ENCODE results near the gene PROS1.

Gene PROS1

DNA sequence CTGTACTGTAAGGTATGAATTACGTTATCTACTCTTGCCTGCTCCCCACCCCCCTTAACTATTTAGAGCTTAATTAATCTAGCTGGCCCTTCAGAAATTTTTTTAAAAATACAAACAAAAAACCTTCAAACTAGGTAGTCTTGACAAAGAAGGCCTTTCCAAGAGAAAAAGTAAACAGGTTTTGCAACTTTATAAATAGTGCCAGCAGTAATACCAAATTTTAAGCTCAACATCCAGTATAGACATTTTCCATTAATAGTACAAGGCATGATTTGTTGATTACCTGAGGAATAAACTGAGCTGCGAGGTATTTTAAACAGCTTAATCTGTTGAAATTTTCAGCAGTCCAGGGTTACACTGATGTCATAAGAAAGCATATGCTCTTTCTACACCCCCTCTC is 34.6 kb upstream of the PROS1 start:
- TF ChIP-seq ZFX (IDR thresholded peaks at IDR 0.05) = no peak
- TF ChIP-seq, protein P1, sequence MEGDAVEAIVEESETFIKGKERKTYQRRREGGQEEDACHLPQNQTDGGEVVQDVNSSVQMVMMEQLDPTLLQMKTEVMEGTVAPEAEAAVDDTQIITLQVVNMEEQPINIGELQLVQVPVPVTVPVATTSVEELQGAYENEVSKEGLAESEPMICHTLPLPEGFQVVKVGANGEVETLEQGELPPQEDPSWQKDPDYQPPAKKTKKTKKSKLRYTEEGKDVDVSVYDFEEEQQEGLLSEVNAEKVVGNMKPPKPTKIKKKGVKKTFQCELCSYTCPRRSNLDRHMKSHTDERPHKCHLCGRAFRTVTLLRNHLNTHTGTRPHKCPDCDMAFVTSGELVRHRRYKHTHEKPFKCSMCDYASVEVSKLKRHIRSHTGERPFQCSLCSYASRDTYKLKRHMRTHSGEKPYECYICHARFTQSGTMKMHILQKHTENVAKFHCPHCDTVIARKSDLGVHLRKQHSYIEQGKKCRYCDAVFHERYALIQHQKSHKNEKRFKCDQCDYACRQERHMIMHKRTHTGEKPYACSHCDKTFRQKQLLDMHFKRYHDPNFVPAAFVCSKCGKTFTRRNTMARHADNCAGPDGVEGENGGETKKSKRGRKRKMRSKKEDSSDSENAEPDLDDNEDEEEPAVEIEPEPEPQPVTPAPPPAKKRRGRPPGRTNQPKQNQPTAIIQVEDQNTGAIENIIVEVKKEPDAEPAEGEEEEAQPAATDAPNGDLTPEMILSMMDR (conservative IDR thresholded peaks at IDR 0.05) = no peak
- H3K27ac ChIP-seq = no peak overlapping the region

DNA sequence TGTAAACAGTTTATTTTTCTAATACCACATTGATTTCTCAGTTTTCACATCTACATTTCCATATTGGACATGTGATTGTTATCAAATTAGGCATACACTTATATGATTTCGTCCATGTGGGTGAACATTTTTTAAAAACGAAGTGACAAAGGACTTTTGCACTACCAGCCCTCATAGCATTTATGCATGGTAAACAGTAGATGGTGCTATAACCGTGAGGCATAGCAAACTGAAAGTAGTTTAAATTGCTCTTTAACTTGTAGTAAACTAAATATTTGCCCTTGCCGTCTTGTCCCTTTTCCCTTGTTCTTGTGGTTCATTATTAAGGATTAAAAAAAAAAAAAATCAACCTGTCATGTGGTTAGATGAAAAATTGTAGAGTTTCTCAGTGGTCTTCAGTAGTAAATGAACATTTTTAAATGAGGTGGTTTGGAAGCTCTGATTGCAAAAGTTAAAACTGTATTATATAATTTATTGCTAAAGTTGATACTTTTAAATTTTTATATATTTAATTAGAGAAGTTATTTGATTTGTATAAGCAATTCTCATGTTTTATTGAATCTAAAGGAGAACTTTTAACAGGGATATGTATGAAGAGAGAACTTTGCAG is 30.7 kb upstream of the PROS1 start:
- TF ChIP-seq, protein P1 (conservative IDR thresholded peaks at IDR 0.05) = peak; percentile 89
- TF ChIP-seq ZFX (IDR thresholded peaks at IDR 0.05) = no peak
- H3K27ac ChIP-seq = no peak overlapping the region

DNA sequence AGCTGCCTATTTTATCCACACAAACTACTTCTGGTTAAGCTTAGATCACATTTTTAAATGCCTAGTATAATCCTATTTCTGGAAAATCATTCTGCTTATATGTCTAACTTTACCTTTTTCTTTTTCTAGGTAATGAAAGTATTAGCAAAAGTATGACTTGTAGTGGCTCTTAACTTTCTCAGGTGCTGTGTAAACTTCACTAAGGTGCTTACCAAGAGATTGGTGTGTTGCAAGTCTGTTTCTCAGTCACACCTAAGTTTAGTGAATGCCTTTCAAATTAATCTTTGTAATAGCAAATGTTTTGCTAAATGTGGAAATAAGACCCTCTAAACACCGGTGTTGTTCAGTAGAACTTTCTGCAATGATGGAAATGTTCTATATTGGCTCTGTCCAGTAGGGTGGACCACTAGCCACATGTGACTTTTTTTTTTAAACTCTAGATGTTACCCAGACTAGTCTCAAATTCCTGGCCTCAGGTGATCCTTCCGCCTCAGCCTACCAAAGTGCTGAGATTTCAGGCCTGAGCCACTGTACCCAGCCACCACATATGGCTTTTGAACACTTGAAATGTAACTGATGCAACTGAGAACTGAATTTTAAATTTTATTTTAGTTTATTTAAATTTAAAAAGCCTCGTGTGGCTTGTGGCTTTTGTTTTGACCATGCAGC is 28.3 kb upstream of the PROS1 start:
- H3K27ac ChIP-seq = no peak overlapping the region
- TF ChIP-seq, protein P1 (conservative IDR thresholded peaks at IDR 0.05) = no peak
- no peak for TF ChIP-seq ZFX (IDR thresholded peaks at IDR 0.05)

GRCh38 chr3:94001191-94001590 is 27.5 kb upstream of the PROS1 start:
- TF ChIP-seq, protein P1 (conservative IDR thresholded peaks at IDR 0.05) = no peak
- TF ChIP-seq ZFX (IDR thresholded peaks at IDR 0.05) = no peak
- no peak overlapping the region for H3K27ac ChIP-seq

- H3K27ac ChIP-seq = no peak overlapping the region
- no peak for TF ChIP-seq ZFX (IDR thresholded peaks at IDR 0.05)
- TF ChIP-seq, protein P1 (conservative IDR thresholded peaks at IDR 0.05) = no peak
These were observed 20.4 kb upstream of the PROS1 start for GRCh38 chr3:93994056-93994455.

DNA sequence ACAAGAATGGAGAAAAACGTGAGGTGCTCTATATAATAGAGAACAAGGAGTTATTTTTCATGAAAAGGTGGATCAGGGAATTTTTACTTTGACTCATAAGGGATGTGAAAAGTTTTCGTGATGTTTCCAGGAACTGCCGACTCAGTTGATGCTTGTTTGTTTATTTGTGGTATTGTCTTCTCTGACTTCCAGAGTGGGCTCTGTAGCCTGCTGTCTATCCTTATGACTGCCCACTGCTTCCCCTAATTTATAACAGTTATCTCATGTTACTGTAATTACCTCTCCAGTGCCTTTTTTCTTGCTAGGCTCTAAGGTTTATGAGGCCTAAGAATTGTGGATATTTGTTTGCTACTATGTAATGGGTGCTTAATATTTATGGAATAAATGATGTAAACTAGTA is 18.5 kb upstream of the PROS1 start:
- TF ChIP-seq ZFX (IDR thresholded peaks at IDR 0.05) = no peak
- TF ChIP-seq, protein P1 (conservative IDR thresholded peaks at IDR 0.05) = no peak

DNA sequence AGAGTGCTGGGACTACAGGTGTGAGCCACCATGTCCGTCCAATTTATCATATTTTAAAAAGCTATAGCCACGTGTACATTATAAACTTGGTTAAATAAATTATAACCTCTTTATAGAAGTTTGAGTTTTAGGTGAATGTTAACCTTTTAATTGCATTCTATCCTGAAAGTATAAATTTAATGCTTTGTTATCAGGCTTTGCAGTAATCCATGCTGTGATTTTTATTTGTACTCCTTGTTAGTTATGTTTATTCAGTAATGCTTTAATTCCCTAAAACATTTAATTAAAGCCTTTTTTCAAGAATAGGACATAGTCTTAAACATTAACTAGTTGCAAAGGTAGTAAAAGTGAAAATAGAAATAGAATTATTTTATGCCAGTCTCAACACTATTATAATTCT is 17.9 kb upstream of the PROS1 start:
- no peak overlapping the region for H3K27ac ChIP-seq
- TF ChIP-seq ZFX (IDR thresholded peaks at IDR 0.05) = no peak
- TF ChIP-seq, protein P1 (conservative IDR thresholded peaks at IDR 0.05) = no peak

More for the DNA sequence above, 18.5 kb upstream of the PROS1 start:
- no peak overlapping the region for H3K27ac ChIP-seq

Measured in C4-2B (cell line).